Choroid plexus epithelial cell (primary cell): ENCODE results near the gene SLC25A42.
A peak's percentile ranks its signal among the peaks of the same experiment; 100 is the strongest.
"Not testable (repeated sequence)": the region's sequence is repeated elsewhere in the genome, so short reads cannot be mapped to it uniquely, and the experiment has no call there.

ENCODE experiments used
- DNase-seq: peaks from one replicate; pipeline ENCODE4 v3.0.0-alpha.2; 2010; ENCODE audit warnings: low read depth
- H3K4me3 ChIP-seq: 2 replicates; pipeline ENCODE4 v1.5.1; 2011; ENCODE audit warnings: low read depth, mild to moderate bottlenecking, control low read depth, low read length, moderate library complexity
- TF ChIP-seq, protein P1 (sequence below): conservative IDR thresholded peaks from 2 replicates; pipeline ENCODE4 v1.5.1; 2011; ENCODE audit warnings: low read depth, mild to moderate bottlenecking, control low read depth, inconsistent platforms, low read length, moderate library complexity

The SLC25A42 gene

DNA sequence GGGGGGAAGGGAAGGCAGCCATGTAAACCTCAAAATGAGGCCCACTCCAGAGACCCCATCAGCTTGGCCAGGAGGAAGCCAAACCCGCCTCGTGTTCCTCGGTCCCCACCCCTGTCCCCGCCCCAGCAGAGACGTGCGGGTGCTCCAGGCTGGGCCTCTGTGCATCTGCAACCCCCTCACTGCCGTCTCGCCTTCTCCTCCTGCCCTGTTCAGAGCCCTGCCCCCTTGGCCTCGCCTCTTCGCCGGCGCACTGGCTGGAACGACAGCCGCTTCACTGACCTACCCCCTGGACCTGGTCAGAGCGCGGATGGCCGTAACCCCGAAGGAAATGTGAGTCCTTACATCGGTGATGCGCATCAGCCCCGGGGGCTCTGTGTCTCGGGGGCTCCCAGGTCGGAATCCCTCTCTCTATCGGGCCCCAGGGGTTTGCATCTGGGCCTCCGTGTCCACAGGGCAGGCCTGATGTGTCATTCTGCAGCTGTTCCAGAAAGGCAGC lies 42.3 kb downstream of the SLC25A42 start:
- peak overlapping the region; percentile 54 for H3K4me3 ChIP-seq
- TF ChIP-seq, protein P1, sequence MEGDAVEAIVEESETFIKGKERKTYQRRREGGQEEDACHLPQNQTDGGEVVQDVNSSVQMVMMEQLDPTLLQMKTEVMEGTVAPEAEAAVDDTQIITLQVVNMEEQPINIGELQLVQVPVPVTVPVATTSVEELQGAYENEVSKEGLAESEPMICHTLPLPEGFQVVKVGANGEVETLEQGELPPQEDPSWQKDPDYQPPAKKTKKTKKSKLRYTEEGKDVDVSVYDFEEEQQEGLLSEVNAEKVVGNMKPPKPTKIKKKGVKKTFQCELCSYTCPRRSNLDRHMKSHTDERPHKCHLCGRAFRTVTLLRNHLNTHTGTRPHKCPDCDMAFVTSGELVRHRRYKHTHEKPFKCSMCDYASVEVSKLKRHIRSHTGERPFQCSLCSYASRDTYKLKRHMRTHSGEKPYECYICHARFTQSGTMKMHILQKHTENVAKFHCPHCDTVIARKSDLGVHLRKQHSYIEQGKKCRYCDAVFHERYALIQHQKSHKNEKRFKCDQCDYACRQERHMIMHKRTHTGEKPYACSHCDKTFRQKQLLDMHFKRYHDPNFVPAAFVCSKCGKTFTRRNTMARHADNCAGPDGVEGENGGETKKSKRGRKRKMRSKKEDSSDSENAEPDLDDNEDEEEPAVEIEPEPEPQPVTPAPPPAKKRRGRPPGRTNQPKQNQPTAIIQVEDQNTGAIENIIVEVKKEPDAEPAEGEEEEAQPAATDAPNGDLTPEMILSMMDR = no peak
- peak; percentile 33 for DNase-seq

DNA sequence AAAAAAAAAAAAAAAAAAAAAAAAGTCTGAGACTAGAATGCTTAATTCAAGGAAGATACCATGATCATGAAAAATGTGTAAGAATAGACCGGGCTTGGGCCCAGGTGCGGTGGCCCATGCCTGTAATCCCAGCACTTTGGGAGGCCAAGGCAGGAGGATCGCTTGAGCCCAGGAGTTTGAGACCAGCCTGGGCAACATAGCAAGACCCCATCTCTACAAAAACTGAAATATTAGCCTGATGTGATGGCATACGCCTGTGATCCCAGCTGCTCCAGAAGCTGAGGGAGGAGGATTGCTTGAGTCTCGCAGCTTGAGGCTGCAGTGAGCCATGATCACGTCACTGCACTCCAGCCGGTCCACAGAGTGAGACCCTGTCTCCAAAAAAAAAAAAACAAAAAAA lies 43.1 kb downstream of the SLC25A42 start:
- not testable (repeated sequence) for DNase-seq, H3K4me3 ChIP-seq

DNA sequence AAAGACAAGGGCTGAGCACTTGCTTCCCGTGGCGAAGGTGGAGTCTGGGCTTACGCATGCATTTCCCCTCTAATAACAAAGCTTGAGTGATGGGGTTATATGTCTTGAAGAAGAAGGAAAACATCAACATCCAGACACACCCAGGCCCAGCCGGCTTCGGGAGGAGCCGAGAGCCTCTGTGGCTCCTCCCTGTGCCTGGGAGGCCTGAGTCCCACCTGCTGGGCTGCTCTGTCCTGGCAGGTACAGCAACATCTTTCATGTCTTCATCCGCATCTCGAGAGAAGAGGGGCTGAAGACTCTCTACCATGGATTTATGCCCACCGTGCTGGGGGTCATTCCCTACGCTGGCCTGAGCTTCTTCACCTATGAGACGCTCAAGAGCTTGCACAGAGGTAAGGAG lies 43.9 kb downstream of the SLC25A42 start:
- TF ChIP-seq, protein P1 = no peak
- no peak for DNase-seq
- H3K4me3 ChIP-seq = no peak overlapping the region

DNA sequence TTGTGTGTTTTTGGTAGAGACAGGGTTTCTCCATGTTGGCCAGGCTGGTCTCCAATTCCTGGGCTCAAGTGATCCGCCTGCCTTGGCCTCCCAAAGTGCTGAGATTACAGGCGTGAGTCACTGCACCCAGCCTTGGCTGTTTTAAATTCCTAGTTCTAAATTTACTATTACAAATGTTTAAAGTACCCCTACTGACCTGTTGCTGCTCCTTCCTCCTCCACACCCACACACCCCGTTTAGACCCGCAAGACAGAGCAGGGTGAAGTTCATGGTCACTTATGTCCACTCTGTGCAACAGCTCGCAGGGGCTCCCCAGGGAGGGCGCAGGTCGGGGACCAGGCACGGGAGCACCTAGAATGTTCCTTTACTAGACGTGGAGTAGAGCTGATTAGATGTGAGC lies 45.8 kb downstream of the SLC25A42 start:
- TF ChIP-seq, protein P1 = no peak
- no peak overlapping the region for H3K4me3 ChIP-seq
- peak; percentile 28 for DNase-seq

DNA sequence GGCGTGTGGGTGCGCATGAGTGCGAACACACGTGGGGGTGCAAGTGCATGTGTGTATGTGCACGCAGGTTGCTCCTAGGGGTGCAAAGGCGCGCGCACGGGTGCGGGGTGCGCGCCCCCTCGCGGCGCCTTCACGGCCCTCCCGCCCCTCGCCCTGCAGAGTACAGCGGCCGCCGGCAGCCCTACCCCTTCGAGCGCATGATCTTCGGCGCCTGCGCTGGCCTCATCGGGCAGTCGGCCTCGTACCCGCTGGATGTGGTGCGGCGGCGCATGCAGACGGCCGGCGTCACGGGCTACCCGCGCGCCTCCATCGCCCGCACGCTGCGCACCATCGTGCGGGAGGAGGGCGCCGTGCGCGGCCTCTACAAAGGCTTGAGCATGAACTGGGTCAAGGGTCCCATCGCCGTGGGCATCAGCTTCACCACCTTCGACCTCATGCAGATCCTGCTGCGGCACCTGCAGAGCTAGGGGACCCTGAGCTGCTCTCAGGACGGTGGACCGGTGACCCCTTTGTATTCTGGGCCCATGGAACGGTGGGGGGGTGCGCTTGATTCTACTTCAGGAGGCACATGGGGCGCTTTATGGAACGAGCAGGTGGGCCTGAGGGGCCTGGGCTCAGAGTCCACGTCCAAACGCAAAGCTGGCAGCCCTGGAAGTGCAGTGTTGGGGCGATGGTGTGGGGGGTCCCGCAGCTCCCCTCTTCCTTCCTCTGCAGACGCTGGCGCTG lies 46.8 kb downstream of the SLC25A42 start:
- peak overlapping the region; percentile 32 for H3K4me3 ChIP-seq

DNA sequence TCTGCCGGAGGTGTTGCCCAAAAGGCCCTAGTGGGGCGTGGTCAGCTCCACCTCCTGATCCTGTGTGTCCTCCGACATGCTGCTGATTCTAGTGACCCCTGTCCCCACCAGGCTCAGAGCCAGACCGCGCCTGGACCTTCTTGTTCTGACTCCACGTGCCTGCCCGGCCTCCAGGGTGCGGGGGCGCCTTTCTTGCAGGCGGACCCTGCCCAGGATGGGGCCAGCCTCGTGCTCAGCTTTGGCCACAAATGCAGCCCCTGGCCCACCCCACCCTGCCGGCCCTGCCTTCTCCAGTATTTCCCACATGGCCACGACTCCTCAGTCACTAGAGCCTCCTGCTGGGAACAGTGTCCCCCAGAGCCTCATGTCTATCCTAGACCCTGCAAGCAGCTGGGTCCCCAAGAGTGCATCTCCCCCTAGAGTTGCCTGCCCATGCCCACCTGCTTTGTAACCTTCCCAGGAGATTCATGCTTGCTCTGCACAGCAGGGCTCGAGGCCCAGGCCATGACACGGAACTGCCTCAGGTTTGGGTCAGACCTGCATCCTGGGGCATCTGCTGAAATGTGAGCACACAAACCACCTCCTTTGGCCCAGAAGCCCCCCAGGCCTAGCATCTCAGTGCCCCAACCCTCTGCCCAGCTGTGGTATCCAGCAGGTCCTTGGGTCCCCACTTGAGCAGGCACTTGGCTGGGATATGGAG lies 47.5 kb downstream of the SLC25A42 start:
- DNase-seq = no peak
- TF ChIP-seq, protein P1 = no peak

More for the DNA sequence above, 46.8 kb downstream of the SLC25A42 start:
- DNase-seq = peak; percentile 27
- TF ChIP-seq, protein P1 = peak; percentile 26

DNA sequence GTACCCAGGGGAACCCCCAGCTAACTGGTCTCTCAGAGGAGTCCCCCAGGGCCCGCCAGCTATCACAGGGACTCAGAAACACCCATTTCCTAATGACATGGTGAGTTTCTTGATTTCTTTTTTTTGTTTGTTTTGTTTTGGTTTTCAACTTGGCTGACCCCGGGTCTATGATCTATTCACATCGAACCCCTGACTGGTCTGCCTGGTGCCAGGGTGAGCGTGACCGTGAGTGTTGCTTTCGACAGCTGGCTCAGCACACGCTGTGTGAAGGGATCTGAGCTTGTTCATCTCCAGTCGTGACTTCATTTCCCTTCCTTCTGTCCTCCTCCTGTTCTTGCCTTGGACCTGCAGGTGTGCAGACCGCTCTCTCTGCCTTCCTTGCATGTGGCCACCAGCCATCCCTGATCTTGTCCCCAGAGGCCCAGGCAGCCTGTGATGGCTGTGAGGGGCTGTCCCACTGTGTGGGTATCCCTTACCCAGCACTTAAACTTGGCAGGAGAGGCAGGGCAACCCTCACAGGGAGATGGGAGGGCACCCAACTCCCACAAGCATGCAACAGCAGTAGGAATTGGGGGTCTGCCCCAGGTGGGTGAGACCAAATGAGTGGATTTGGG lies 48.3 kb downstream of the SLC25A42 start:
- no peak overlapping the region for H3K4me3 ChIP-seq
- no peak for DNase-seq
- TF ChIP-seq, protein P1 = no peak

More for the DNA sequence above, 47.5 kb downstream of the SLC25A42 start:
- H3K4me3 ChIP-seq = no peak overlapping the region
